ENCODE results near the gene PLD1. TPM values are rescaled to one million over a fixed set of nuclear protein-coding genes. Genes with fewer than 3 reads are reported as not detected.

The PLD1 gene
- total and polyA plus RNA-seq, 10 donors: 3.0 to 75.2 (median 54.0) TPM

DNA sequence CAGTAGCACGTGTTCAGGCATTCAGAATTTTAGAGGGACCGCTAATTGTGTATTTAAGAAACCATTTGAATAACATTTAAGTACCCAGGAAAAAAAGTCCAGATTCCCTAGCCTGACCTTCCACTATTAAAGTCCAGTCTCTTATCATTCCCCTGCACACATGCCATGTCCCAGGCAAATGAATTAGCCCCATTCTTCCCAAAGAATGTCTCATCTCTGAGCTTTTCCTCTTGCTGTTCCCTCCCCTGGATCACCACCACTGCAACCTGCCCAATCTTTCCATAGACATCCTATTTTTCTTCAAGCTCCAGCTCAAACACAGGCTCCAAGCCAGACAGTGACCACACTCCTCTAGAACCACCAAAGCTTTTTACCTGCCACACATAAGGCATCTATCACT lies 25.9 kb downstream of the PLD1 start:
- no peaks in the 10 kb centered on the region for H3K9me3 ChIP-seq
- no peak overlapping the region for H3K4me3 ChIP-seq
- TF ChIP-seq CTCF (IDR thresholded peaks at IDR 0.05 in 8 of 11, conservative IDR thresholded peaks at IDR 0.05 in 3 of 11) (no peak), POLR2AphosphoS5 (IDR thresholded peaks at IDR 0.05) (no peak), POLR2A (IDR thresholded peaks at IDR 0.05) (no peak)
- 86 to 97% (median 91%) methylated on average over 2 of the region's 2 CpGs for WGBS, 5 donors
- intact Hi-C loops (cut with DNase I; ENCODE audit: low total_unique reads): no loop called here
- no peak for DNase-seq
- peaks cover 0 to 27% (median under 1%) of the 10 kb centered on the region in 6 donors for H3K4me1 ChIP-seq
- H3K36me3 ChIP-seq: peaks cover 0 to 6% (median 0%) of the 10 kb centered on the region in 6 donors
- H3K27me3 ChIP-seq (replicated peaks in 1 of 7): no peaks in the 10 kb centered on the region
- H3K27ac ChIP-seq: no peak overlapping the region

GRCh38 chr3:171783626-171784025 lies 26.7 kb downstream of the PLD1 start:
- WGBS, 5 donors: 74 to 84% (median 78%) methylated on average over 5 of the region's 5 CpGs
- no peak overlapping the region for H3K4me3 ChIP-seq
- DNase-seq: no peak
- H3K4me1 ChIP-seq: peaks cover 0 to 23% (median 0%) of the 10 kb centered on the region in 6 donors
- H3K27me3 ChIP-seq (replicated peaks in 1 of 7): no peaks in the 10 kb centered on the region
- peaks cover 0 to 2% (median 0%) of the 10 kb centered on the region in 6 donors for H3K36me3 ChIP-seq
- no peaks in the 10 kb centered on the region for H3K9me3 ChIP-seq
- TF ChIP-seq POLR2AphosphoS5 (IDR thresholded peaks at IDR 0.05) (no peak), CTCF (IDR thresholded peaks at IDR 0.05 in 8 of 11, conservative IDR thresholded peaks at IDR 0.05 in 3 of 11) (no peak), POLR2A (IDR thresholded peaks at IDR 0.05) (no peak)
- H3K27ac ChIP-seq: no peak overlapping the region
- intact Hi-C loops (cut with DNase I; ENCODE audit: low total_unique reads): no loop called here

GRCh38 chr3:171783086-171783485 lies 27.2 kb downstream of the PLD1 start:
- intact Hi-C loops (cut with DNase I; ENCODE audit: low total_unique reads): no loop called here
- Histone ChIP-seq H3K36me3 (no peaks in the 10 kb centered on the region), H3K9me3 (no peaks in the 10 kb centered on the region), H3K27ac (no peak overlapping the region), H3K27me3 (replicated peaks in 1 of 7) (no peaks in the 10 kb centered on the region), H3K4me1 (peaks cover 0 to 26% (median 0%) of the 10 kb centered on the region in 6 donors), H3K4me3 (no peak overlapping the region)
- no peak for DNase-seq
- TF ChIP-seq CTCF (IDR thresholded peaks at IDR 0.05 in 8 of 11, conservative IDR thresholded peaks at IDR 0.05 in 3 of 11) (no peak), POLR2AphosphoS5 (IDR thresholded peaks at IDR 0.05) (no peak), POLR2A (IDR thresholded peaks at IDR 0.05) (no peak)
- WGBS, 5 donors: 78 to 89% (median 85%) methylated on average over 2 of the region's 2 CpGs

DNA sequence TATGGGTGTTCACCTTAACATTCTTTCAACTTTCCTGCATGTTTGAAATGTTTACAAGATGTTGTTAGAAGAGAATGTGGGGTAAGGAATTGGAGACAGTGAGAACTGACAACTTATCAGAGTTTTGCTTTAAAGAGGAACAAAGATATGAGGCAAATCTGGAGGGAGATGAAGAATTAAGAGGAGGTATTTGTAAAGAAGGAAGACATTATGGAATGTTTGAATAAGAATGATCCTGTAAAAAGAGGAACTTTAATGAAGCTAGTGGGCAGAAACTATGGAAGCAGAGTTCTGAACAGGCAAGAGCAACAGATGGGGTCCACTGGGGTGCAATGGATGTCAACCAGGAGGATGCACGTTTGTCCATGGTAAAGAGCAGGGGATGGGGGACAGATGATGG lies 27.7 kb downstream of the PLD1 start:
- Histone ChIP-seq H3K27ac (no peak overlapping the region), H3K36me3 (no peaks in the 10 kb centered on the region), H3K27me3 (replicated peaks in 1 of 7) (no peaks in the 10 kb centered on the region), H3K4me3 (no peak overlapping the region), H3K9me3 (no peaks in the 10 kb centered on the region), H3K4me1 (peaks cover 0 to 31% (median 4%) of the 10 kb centered on the region in 6 donors)
- 49 to 71% (median 61%) methylated on average over 1 of the region's 1 CpG for WGBS, 5 donors
- intact Hi-C loops (cut with DNase I; ENCODE audit: low total_unique reads): no loop called here
- TF ChIP-seq POLR2A (IDR thresholded peaks at IDR 0.05) (no peak), POLR2AphosphoS5 (IDR thresholded peaks at IDR 0.05) (no peak), CTCF (IDR thresholded peaks at IDR 0.05 in 8 of 11, conservative IDR thresholded peaks at IDR 0.05 in 3 of 11) (no peak)
- DNase-seq: no peak
